ENCODE results near the gene SMPDL3A. TPM values are rescaled to one million over a fixed set of nuclear protein-coding genes. Genes with fewer than 3 reads are reported as not detected.

SMPDL3A gene
- total RNA-seq, 1 experiment from 2014 or later, result 0.59 TPM

DNA sequence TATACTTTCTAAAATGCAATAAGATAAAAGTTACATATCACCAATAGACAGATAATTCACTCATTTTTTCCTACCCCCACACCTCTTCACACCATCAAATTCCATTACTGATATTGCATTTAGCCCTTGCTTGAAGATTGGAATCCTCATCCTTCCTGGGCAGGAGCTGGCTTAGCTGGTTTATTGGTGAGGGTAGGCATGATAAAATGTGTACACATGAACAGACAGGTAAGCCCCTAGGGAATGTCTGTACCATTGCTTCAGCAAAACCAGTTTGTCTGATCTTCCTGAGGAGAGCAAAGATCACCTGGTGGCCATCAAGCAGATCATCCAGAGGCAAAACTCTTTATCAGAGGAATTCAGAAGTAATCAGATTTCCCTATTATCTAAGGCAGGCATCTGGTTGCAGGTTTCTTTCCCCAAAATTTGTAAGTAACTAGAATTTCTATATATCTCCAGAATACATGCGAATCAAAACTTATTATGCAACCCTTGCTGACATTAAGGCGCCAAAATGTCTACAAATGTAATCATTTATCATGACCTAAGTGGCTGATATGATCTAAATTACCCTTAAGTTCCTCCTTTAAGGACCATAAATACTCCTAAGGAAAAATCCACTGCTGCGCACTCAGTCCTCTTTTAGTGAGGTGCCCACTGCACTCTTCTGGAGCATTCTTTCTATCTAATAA, 16.2 kb upstream of the SMPDL3A start:
- no CpG with 5 or more reads among the region's 3 CpGs for WGBS (ENCODE audit: extremely low coverage, insufficient read length, low lambda C conversion rate)
- TF ChIP-seq, protein P1, sequence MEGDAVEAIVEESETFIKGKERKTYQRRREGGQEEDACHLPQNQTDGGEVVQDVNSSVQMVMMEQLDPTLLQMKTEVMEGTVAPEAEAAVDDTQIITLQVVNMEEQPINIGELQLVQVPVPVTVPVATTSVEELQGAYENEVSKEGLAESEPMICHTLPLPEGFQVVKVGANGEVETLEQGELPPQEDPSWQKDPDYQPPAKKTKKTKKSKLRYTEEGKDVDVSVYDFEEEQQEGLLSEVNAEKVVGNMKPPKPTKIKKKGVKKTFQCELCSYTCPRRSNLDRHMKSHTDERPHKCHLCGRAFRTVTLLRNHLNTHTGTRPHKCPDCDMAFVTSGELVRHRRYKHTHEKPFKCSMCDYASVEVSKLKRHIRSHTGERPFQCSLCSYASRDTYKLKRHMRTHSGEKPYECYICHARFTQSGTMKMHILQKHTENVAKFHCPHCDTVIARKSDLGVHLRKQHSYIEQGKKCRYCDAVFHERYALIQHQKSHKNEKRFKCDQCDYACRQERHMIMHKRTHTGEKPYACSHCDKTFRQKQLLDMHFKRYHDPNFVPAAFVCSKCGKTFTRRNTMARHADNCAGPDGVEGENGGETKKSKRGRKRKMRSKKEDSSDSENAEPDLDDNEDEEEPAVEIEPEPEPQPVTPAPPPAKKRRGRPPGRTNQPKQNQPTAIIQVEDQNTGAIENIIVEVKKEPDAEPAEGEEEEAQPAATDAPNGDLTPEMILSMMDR (conservative IDR thresholded peaks at IDR 0.05), result no peak
- Histone ChIP-seq H3K18ac (ENCODE audit: insufficient read length, low read depth, low read length) (no peak overlapping the region), H2BK15ac (ENCODE audit: low read depth, low read length) (no peak overlapping the region), H2BK5ac (ENCODE audit: insufficient read length, low read length) (no peak overlapping the region), H4K20me1 (ENCODE audit: control insufficient read depth, insufficient read depth, insufficient read length) (no peaks in the 10 kb centered on the region), H2BK120ac (ENCODE audit: low read depth, low read length, poor library complexity, severe bottlenecking) (no peak overlapping the region), H4K5ac (ENCODE audit: insufficient read length, low read depth, low read length) (no peak overlapping the region), H3K4me2 (ENCODE audit: insufficient read depth, insufficient read length, low read length) (no peak overlapping the region), H3K4ac (ENCODE audit: low read depth, low read length) (no peak overlapping the region), H4K91ac (ENCODE audit: insufficient read length, low read depth, low read length) (no peak overlapping the region), H3K27ac (ENCODE audit: insufficient read length, low read depth, low read length) (no peak overlapping the region), H3K79me1 (ENCODE audit: insufficient read depth, low read depth, low read length, poor library complexity, severe bottlenecking) (no peaks in the 10 kb centered on the region), H3T11ph (ENCODE audit: low read length) (no peak overlapping the region), H2AK5ac (ENCODE audit: insufficient read length, low read length) (no peak overlapping the region), H3K14ac (ENCODE audit: insufficient read depth, low read length) (no peak overlapping the region), H3K9me3 (ENCODE audit: control insufficient read depth, low read depth, low read length) (no peaks in the 10 kb centered on the region), H2BK12ac (ENCODE audit: insufficient read length, low read depth, low read length) (no peak overlapping the region), H3K56ac (ENCODE audit: insufficient read length, low read depth, low read length) (no peak overlapping the region), H2AFZ (ENCODE audit: low read length) (no peak overlapping the region), H2BK20ac (ENCODE audit: low read depth, low read length, poor library complexity, severe bottlenecking) (no peak overlapping the region), H3K23ac (ENCODE audit: insufficient read length, low read depth, low read length) (no peak overlapping the region), H3K79me2 (ENCODE audit: insufficient read depth, low read length) (no peaks in the 10 kb centered on the region), H4K8ac (replicated peaks; ENCODE audit: insufficient read length, low read depth, low read length) (no peak overlapping the region), H3K27me3 (ENCODE audit: insufficient read depth, low read length) (no peaks in the 10 kb centered on the region), H3K4me1 (ENCODE audit: insufficient read depth, low read length) (no peaks in the 10 kb centered on the region), H3K23me2 (ENCODE audit: insufficient read length, low read depth, low read length, poor library complexity, severe bottlenecking) (no peaks in the 10 kb centered on the region), H3K9ac (ENCODE audit: extremely low read depth, insufficient read length, low read length) (no peak overlapping the region)
- Mint-ChIP-seq H3K27ac (no peak overlapping the region), H3K36me3 (ENCODE audit: insufficient read depth in 1 of 3, low read depth in 3 of 3) (no peaks in the 10 kb centered on the region), H3K9me3 (no peaks in the 10 kb centered on the region), H3K4me3 (no peak overlapping the region), H3K27me3 (ENCODE audit: low read depth) (no peaks in the 10 kb centered on the region), H3K4me1 (peaks cover 0 to 2% of the 10 kb centered on the region in 2 experiments; a peak in 2 of 4 replicates)
- DNase-seq, result no peak
